ENCODE results near the gene TRIM13. TPM values are rescaled to one million over a fixed set of nuclear protein-coding genes. Genes with fewer than 3 reads are reported as not detected.
"Not testable (repeated sequence)": the region's sequence is repeated elsewhere in the genome, so short reads cannot be mapped to it uniquely, and the experiment has no call there.

The TRIM13 gene
- total RNA-seq, 4 donors from 2014 or later = 11.0 to 19.1 (median 14.2) TPM

- ATAC-seq (ENCODE audit: low FRiP score) = no peak
- no peak for TF ChIP-seq CTCF (IDR thresholded peaks at IDR 0.05)
- DNase-seq (ENCODE audit: low spot score) = no peak
Measured at GRCh38 chr13:50053844-50054243, 57.0 kb downstream of the TRIM13 start.

GRCh38 chr13:50055454-50055853, 58.6 kb downstream of the TRIM13 start:
- DNase-seq (ENCODE audit: low spot score) (no peak), ATAC-seq (ENCODE audit: low FRiP score) (no peak)
- no peak for TF ChIP-seq CTCF (IDR thresholded peaks at IDR 0.05)

GRCh38 chr13:50060718-50061117, 63.9 kb downstream of the TRIM13 start:
- ATAC-seq (ENCODE audit: low FRiP score) = no peak
- DNase-seq (ENCODE audit: low spot score) = no peak
- no peak for TF ChIP-seq CTCF (IDR thresholded peaks at IDR 0.05)

GRCh38 chr13:50062336-50062735, 65.5 kb downstream of the TRIM13 start:
- not testable (repeated sequence) for ATAC-seq (ENCODE audit: low FRiP score); DNase-seq (ENCODE audit: low spot score)

GRCh38 chr13:50065712-50066111, 68.9 kb downstream of the TRIM13 start:
- no peak for ATAC-seq (ENCODE audit: low FRiP score)
- no peak for TF ChIP-seq CTCF (IDR thresholded peaks at IDR 0.05)
- DNase-seq (ENCODE audit: low spot score) = no peak

Small RNA genes lying within 50 kb of the gene (small RNA-seq; reads per million reads assigned to genes)
- gene MIR16-1 (not detected), gene MIR3613 (0.39 reads per million), gene RF02105 (not detected), gene RF02106 (not detected), gene RF02107 (not detected), gene RF02108 (not detected)

Other genes with a start within 250 kb of the TRIM13 start
- gene KPNA3, start 204.4 kb upstream of the TRIM13 start, total RNA-seq = 10 to 100 TPM; 25.1 to 31.8 (median 27.6) TPM
- 1 to 10 TPM; 3.2 to 4.4 (median 4.0) TPM for gene SPRYD7, start 60.7 kb upstream of the TRIM13 start, total RNA-seq
- gene KCNRG, start 18.4 kb downstream of the TRIM13 start, total RNA-seq = 1 to 10 TPM in 1 of 4 donors, under 1 TPM in 3; 0.56 to 1.0 (median 0.89) TPM